ENCODE measurements around the gene SHC1.

DNA sequence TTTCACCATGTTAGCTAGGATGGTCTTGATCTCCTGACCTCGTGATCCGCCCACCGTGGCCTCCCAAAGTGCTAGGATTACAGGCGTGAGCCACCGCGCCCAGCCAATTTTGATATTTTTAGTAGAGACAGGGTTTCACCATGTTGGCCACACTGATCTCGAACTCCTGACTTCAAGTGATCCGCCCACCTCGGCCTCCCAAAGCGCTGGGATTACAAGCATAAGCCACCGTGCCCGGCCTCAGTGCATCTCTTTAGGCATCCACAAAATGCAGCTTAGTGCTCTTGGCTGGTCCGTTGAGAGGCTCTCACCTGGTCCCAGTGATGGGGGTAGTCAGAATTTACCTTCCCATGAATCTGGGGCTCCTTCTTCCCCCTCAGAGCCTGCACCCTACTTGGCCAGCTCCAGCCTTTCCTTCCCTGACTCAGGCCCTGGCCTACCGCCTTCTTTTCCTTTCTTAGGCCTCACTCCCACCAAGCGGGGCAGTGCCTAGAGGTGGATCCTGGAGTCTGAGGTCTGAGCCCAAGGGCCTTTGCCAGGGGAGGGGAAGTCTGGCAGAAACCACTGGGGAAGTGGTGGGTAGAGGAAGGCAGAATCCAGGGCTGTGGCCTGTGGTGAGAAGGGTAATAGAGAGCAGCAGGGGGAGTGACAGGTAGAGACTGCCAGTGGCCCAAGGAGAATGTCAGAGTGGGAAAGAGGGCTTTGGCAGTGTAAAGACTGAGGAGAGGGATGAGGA lies 26.6 kb upstream of the SHC1 start:
- TF ChIP-seq, protein P1, sequence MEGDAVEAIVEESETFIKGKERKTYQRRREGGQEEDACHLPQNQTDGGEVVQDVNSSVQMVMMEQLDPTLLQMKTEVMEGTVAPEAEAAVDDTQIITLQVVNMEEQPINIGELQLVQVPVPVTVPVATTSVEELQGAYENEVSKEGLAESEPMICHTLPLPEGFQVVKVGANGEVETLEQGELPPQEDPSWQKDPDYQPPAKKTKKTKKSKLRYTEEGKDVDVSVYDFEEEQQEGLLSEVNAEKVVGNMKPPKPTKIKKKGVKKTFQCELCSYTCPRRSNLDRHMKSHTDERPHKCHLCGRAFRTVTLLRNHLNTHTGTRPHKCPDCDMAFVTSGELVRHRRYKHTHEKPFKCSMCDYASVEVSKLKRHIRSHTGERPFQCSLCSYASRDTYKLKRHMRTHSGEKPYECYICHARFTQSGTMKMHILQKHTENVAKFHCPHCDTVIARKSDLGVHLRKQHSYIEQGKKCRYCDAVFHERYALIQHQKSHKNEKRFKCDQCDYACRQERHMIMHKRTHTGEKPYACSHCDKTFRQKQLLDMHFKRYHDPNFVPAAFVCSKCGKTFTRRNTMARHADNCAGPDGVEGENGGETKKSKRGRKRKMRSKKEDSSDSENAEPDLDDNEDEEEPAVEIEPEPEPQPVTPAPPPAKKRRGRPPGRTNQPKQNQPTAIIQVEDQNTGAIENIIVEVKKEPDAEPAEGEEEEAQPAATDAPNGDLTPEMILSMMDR (IDR thresholded peaks at IDR 0.05) = no peak
- no peak for TF ChIP-seq EZH2 (IDR thresholded peaks at IDR 0.05; ENCODE audit: borderline replicate concordance, insufficient read depth, low read depth, low read length, poor library complexity, severe bottlenecking)

Data from B cell (primary cell).